Measurements from ENCODE around the gene SH2D3A. TPM values are rescaled to one million over a fixed set of nuclear protein-coding genes. Genes with fewer than 3 reads are reported as not detected.
A peak's percentile ranks its signal among the peaks of the same experiment; 100 is the strongest.

SH2D3A gene
- total RNA-seq, 1 experiment from 2014 or later = 2.2 TPM

DNA sequence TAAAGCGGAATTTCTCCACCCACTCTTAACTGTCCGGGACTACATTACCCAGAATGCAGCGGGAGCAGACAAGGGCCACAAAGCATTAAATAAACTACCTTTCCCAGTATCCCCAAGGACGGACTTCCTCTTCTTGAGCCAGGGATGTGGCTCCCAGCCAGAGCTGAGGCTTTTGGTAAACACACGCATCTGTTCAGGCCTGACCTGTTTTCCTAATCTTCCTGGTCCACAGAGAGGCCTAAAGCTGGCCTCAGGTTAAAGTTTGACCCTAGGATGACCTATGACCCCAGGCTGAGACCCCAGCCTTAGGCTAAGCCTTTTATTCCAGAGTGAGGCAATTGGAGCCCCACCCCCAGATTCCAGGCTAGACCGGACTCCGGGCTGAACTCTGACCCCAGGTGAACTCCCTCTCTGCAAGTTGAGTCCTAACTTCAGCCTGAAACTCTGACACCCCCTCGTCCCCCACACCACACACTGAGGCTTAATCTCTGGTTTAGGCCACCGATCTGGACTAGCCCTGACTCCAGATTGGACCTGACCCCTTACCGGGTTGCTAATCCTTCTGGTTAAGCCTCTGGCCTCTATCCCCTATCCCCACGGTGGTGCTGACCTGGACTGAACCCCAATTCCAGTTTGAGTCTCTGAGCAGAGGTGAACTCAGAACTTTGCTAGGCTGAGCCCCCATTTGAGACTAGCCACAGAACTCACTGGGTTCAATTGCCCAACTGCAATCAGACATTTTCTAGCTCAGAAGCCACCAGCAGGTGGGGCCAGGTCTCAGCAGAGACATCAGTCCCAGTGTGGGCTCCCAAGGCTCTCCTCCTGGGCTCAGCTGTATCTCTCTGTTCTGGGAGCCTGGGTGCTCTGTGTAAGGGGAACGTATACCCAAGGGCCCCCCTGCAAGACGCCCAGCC, 29.1 kb downstream of the SH2D3A start:
- H3K4me1 ChIP-seq (ENCODE audit: control insufficient read depth, insufficient read depth, low read length) = peaks cover 22% of the 10 kb centered on the region
- no peaks in the 10 kb centered on the region for H3K27me3 ChIP-seq (ENCODE audit: control insufficient read depth, insufficient read depth, low read length)
- H3K4me3 ChIP-seq (ENCODE audit: low read depth in 2 of 2, low read length in 2 of 2) = peak overlapping the region; percentile 43 to 63; a peak in 3 of 4 replicates
- no TSS peak for BruUV-seq (replicated peaks)
- CTCF ChIA-PET = interaction anchor here (0.5 to 1.6 kb wide), 5 partner anchors 15 to 331 kb away, joined by 3 to 11 read pairs (median 5); partner anchors contain the start of gene ZNF557
- no peaks in the 10 kb centered on the region for H3K9me3 ChIP-seq (ENCODE audit: control insufficient read depth, insufficient read depth, low read depth, low read length)
- TF ChIP-seq, protein P1, sequence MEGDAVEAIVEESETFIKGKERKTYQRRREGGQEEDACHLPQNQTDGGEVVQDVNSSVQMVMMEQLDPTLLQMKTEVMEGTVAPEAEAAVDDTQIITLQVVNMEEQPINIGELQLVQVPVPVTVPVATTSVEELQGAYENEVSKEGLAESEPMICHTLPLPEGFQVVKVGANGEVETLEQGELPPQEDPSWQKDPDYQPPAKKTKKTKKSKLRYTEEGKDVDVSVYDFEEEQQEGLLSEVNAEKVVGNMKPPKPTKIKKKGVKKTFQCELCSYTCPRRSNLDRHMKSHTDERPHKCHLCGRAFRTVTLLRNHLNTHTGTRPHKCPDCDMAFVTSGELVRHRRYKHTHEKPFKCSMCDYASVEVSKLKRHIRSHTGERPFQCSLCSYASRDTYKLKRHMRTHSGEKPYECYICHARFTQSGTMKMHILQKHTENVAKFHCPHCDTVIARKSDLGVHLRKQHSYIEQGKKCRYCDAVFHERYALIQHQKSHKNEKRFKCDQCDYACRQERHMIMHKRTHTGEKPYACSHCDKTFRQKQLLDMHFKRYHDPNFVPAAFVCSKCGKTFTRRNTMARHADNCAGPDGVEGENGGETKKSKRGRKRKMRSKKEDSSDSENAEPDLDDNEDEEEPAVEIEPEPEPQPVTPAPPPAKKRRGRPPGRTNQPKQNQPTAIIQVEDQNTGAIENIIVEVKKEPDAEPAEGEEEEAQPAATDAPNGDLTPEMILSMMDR (IDR thresholded peaks at IDR 0.05) = peak; percentile 81
- TF ChIP-seq, protein P2, sequence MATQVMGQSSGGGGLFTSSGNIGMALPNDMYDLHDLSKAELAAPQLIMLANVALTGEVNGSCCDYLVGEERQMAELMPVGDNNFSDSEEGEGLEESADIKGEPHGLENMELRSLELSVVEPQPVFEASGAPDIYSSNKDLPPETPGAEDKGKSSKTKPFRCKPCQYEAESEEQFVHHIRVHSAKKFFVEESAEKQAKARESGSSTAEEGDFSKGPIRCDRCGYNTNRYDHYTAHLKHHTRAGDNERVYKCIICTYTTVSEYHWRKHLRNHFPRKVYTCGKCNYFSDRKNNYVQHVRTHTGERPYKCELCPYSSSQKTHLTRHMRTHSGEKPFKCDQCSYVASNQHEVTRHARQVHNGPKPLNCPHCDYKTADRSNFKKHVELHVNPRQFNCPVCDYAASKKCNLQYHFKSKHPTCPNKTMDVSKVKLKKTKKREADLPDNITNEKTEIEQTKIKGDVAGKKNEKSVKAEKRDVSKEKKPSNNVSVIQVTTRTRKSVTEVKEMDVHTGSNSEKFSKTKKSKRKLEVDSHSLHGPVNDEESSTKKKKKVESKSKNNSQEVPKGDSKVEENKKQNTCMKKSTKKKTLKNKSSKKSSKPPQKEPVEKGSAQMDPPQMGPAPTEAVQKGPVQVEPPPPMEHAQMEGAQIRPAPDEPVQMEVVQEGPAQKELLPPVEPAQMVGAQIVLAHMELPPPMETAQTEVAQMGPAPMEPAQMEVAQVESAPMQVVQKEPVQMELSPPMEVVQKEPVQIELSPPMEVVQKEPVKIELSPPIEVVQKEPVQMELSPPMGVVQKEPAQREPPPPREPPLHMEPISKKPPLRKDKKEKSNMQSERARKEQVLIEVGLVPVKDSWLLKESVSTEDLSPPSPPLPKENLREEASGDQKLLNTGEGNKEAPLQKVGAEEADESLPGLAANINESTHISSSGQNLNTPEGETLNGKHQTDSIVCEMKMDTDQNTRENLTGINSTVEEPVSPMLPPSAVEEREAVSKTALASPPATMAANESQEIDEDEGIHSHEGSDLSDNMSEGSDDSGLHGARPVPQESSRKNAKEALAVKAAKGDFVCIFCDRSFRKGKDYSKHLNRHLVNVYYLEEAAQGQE (IDR thresholded peaks at IDR 0.05; ENCODE audit: insufficient read depth in 1 of 2, low read depth in 2 of 2, low read length in 1 of 2) = no peak
- TF ChIP-seq SIN3A (IDR thresholded peaks at IDR 0.05; ENCODE audit: borderline replicate concordance, insufficient read depth, low read depth, low read length) = no peak
- DNase-seq (ENCODE audit: low read depth, low spot score) (peak; percentile 69), ATAC-seq (peak; percentile 54)
- in situ Hi-C loops (cut with HindIII; ENCODE audit: low pct_unique_long_range_greater_than_20kb, low sequenced_read_pairs) (no loop called here), intact Hi-C loops (cut with micrococcal nuclease; ENCODE audit: unreplicated experiment) (loop anchor here (2.0 kb wide), 1 partner anchor 125 kb away; no protein-coding TSS in a partner anchor)
- H3K27ac ChIP-seq (ENCODE audit: low read length) = peak overlapping the region; percentile 92
- POLR2A ChIA-PET = no interaction called here
- no peaks in the 10 kb centered on the region; the same call in 1 of the 2 replicates for H3K36me3 ChIP-seq (ENCODE audit: control insufficient read depth, insufficient read depth, low read length)

DNA sequence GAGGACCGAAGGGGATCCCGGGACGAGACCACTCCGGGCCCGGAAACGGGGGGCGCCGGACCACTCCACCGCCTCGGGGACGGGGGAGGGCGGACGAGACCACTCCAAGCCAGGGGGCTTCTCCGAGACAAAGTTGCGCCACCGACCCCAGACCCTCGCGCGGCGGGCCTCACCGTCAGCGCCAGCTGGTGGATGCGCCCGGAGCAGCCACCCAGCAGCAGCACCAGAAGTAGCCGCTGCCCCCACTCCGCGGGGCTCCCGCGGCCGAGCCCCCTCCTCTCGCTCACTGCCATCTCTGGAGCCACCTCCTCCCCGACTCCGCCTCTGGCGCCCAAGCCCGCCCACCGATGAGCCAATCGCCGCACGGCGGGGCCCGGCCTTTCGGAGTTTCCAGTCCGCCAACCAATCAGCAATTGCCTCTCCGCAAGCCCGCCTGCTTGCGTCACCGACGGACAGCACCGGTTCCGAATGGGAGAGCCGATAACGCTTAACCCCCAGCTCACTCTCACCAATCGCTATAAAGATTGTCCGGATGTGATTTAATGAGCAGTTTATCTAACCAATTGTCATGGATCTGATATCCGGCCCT, 29.9 kb downstream of the SH2D3A start, which contains the start of gene GPR108:
GPR108 (minus strand) TSS at position 297 of the 589 bp plus-strand sequence; CDS start at position 293, 4 bp downstream.
- DNase-seq (ENCODE audit: low read depth, low spot score) (peak; percentile 99), ATAC-seq (peak; percentile 81)
- ChIA-PET CTCF (interaction anchor here (0.5 to 1.6 kb wide), 3 partner anchors 16 to 332 kb away, joined by 3 to 11 read pairs (median 5); partner anchors contain the start of gene ZNF557), POLR2A (interaction anchor here (0.5 kb wide), 1 partner anchor 46 kb away, joined by 12 read pairs; no protein-coding TSS in a partner anchor)
- TF ChIP-seq TCF7L2 (IDR thresholded peaks at IDR 0.05; ENCODE audit: low read depth, low read length) = peak; percentile 77
- TF ChIP-seq, protein P1 (IDR thresholded peaks at IDR 0.05) = no peak
- 0 out of 2 replicates have a peak, but pooled peaks have one; percentile 27 for TF ChIP-seq SIN3A (IDR thresholded peaks at IDR 0.05; ENCODE audit: borderline replicate concordance, insufficient read depth, low read depth, low read length)
- Histone ChIP-seq H3K27me3 (ENCODE audit: control insufficient read depth, insufficient read depth, low read length) (no peaks in the 10 kb centered on the region), H3K27ac (ENCODE audit: low read length) (peak within 1 kb of the TSS; percentile 92), H3K9me3 (ENCODE audit: control insufficient read depth, insufficient read depth, low read depth, low read length) (no peaks in the 10 kb centered on the region), H3K4me3 (ENCODE audit: low read depth in 2 of 2, low read length in 2 of 2) (peak within 1 kb of the TSS; percentile 88 to 92), H3K4me1 (ENCODE audit: control insufficient read depth, insufficient read depth, low read length) (peaks cover 15% of the 10 kb centered on the region), H3K36me3 (ENCODE audit: control insufficient read depth, insufficient read depth, low read length) (no peaks in the 10 kb centered on the region; the same call in 1 of the 2 replicates)
- intact Hi-C loops (cut with micrococcal nuclease; ENCODE audit: unreplicated experiment) = no loop called here
- in situ Hi-C loops (cut with HindIII; ENCODE audit: low pct_unique_long_range_greater_than_20kb, low sequenced_read_pairs) = no loop called here
- BruUV-seq (replicated peaks) = no TSS peak
